GM12801 (cell line): ENCODE measurements around the gene TM9SF3.

ENCODE experiments used
- TF ChIP-seq, protein P1 (sequence below): IDR thresholded peaks from one replicate; pipeline ENCODE4 v1.5.1; 2011; ENCODE audit warnings: control low read depth; ENCODE audit not compliant: insufficient read length; ENCODE audit errors: extremely low read depth

Gene TM9SF3

DNA sequence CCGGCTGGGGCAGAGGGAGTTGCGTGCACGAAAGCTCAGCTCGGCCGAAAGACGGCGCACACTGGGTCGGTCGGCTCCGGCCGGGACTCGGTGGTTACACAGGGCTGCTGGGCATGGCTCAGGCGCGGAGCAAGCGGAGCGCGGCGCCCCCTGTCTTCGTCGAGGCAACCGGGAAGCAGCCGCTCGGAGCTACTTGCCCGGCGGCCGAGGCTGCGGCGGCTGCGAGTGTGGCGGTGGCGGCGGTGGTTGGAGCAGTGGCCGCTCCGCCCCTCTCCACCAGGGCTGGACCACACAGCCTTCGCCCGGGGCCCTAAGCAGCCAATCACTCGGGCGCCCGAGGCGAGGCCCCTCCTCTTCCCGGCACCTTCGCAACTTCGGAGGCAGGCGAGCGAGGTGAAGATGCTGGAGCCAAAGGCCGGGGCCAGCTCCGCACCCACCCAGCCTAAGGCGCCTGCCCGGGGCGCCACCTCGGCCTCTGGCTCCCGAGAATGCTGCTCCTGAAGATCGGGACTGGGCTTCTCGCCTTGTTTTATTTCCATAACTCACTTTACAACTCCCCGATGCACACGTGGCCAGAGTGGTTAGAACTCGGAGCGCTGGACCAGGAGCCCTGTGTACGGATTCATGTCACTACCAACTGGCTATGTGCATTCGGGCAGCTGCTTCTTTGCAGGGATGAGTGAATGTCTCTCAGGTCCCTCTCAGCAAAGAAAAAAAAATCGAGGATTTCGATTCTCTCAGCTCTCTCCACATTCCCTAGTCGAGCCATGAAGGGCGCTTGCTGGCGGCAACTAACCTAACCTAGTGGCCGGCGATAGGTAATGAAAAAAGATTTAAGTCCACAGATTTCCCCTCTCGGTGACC, 72.9 kb downstream of the TM9SF3 start, which contains the start of gene TLL2:
Gene TLL2 (minus strand): TSS at position 229 of the 864 bp plus-strand sequence. CDS start 241 bp downstream, outside the sequence.
- TF ChIP-seq, protein P1, sequence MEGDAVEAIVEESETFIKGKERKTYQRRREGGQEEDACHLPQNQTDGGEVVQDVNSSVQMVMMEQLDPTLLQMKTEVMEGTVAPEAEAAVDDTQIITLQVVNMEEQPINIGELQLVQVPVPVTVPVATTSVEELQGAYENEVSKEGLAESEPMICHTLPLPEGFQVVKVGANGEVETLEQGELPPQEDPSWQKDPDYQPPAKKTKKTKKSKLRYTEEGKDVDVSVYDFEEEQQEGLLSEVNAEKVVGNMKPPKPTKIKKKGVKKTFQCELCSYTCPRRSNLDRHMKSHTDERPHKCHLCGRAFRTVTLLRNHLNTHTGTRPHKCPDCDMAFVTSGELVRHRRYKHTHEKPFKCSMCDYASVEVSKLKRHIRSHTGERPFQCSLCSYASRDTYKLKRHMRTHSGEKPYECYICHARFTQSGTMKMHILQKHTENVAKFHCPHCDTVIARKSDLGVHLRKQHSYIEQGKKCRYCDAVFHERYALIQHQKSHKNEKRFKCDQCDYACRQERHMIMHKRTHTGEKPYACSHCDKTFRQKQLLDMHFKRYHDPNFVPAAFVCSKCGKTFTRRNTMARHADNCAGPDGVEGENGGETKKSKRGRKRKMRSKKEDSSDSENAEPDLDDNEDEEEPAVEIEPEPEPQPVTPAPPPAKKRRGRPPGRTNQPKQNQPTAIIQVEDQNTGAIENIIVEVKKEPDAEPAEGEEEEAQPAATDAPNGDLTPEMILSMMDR: no peak

DNA sequence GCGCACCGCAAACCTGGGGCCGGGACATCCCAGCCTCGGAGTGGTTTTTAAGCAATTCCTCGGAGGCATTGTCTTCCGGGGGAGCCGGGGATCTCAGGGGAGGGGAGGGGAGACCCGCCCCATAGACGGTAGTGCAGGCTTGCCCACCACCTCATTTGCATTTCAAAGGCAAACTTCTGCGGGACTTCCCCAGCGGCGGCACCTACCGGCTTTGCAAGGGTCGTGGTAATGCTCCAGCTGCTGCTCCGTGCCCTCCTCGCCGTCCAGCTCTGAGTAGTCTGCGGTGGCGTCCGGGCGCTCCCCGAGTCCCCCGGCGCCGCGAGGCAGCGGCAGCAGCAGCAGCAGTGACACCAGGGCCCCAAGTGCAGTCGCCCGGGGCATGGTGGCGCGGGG, 73.5 kb downstream of the TM9SF3 start:
- TF ChIP-seq, protein P1: no peak

DNA sequence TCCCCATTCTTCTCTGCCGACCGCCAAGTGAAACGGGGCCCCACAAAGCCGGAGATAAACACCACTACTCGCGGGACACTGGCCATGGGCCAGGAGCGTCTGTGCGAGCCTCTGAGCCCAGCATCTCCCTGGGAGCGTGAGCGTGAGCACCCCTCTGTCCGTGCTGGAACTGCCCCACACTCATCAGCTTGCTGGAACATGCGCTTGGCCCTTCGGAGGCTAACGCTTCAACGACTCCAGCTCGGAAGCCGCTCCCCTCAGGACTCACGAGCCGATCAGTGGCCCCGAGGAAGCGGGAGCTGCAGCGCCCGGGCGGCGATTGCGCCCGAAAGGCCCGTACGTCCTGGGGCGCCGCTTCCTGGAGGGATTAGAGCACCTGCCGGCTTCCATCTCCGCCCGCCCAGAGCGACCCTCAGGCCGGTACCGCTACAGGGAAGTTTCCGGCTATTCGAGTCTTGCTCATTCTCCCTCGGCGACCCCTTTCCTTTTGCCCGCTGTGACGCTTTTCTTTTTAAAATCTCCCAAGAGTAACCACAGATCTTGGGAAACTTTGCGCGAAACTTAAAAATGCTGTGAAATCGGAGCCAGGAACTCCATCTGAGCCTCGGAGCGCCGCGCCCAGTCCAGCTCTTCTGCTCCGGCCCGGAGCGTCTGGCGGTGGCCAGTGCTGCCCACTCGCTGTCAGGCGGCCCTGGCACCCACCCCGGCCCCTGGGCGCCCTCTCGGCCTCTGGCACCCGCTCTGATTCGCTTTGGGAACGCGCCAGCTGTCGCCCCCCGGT, 74.1 kb downstream of the TM9SF3 start:
- TF ChIP-seq, protein P1: no peak

DNA sequence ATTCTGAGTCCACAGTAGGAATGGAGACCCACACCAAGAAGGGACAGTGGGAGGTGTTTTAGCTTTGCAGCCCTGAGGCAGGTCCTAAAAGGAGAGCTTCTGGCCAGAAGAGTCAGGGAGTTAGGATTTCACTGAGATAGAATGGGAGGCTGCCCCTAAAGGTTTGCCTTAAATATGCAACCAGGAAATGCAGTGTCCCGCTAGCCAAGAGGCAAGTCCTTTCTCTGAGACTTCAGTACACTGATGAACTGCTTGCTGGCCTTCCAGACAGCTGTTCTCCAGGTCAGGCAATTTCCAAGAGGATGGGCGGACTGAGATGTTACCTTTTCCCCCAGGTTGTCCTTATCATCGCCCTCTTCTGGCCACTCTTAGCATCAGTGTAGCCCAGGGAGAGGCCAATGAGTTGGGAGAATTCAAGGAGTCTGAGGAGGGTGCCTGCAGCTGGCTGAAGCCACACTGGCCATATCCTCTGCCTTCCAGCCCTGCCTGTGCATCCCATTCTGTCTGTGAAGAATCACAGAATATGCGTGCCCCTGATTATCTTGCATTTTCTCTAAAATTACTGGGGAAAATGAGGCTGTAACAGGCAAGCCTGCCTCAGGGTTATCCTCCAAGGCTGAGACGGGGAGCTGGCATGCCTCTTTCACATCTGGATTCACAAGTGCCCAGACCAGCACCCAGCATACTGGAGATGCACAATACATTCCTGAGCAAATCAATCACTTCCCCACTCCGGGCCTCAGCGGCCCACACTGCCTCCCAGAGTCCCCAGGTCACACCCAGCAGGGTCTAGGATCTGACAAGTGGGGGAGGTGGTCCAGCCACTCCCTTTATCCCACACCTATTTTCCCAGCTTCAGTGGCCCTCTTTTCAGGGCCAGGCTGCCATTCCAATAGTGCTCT, 75.5 kb downstream of the TM9SF3 start:
- TF ChIP-seq, protein P1: no peak

DNA sequence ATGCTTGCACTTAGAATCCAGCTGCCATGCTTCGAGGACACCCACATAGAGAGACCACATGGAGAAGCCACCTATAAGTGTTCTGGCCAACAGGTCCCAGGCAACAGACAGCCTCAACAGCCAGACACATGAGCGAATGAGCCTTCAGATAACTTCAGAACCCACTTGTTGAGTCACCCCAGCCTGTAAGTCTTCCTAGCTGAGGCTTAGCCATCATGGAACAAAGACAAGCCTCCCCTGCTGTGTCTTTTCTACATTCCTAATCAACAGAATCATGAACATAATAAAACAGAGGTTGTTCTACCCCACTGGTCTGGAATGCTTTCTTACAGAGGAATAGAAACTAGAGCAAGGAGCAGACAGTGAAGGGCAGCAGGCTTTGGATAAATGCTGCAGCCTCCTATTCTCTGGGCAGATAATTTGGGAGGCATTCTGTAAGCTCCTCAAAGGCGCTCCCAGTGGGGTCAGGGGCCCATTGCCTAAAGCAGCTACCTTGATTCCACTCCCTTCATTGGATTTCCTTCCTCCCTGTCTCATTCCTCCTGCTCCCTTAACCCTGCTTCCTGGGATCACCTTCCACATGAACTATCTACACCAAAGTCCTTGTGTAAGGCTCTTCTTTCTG, 77.7 kb downstream of the TM9SF3 start:
- TF ChIP-seq, protein P1: no peak

DNA sequence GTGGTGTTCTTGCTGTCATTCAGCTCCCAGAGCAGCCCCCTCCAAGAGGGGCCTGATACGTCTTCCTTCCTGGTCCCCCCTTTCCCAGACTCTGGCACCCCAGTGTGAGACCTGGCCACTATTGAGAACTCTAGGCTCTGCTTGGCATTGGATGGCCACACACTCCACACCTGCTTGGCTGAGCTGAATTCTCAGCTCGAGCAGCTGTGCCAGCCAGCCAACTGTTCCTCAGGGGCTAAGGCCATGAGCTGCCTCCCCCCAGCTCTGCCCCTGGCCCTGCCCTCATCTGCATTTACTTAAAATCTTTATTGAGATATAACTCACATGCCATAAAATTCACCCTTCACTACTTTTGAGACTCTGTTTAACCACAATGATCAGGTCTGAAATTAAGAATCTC, 79.8 kb downstream of the TM9SF3 start:
- TF ChIP-seq, protein P1: no peak
